AG09309 (cell line): ENCODE results near the gene AVP.

Source experiments
- DNase-seq: peaks from one replicate; pipeline ENCODE4 v3.0.0-alpha.2; 2010; ENCODE audit warnings: low read depth
- H3K4me3 ChIP-seq: 2 replicates; pipeline ENCODE4 v1.5.1; 2011; ENCODE audit warnings: mild to moderate bottlenecking, low read depth, low read length, moderate library complexity; ENCODE audit not compliant: control insufficient read depth
- CTCF ChIP-seq: IDR thresholded peaks from 2 replicates; pipeline ENCODE4 v1.5.1; 2011; ENCODE audit warnings: mild to moderate bottlenecking, low read depth, low read length, inconsistent platforms; ENCODE audit not compliant: insufficient read depth, control insufficient read depth; ENCODE audit errors: missing control alignments

The AVP gene

GRCh38 chr20:3102575-3103368 is 18.2 kb upstream of the AVP start:
- no peak for DNase-seq
- H3K4me3 ChIP-seq: no peak overlapping the region
- no peak for TF ChIP-seq CTCF

- DNase-seq: no peak
- TF ChIP-seq CTCF: no peak
- H3K4me3 ChIP-seq: no peak overlapping the region
These were observed 17.4 kb upstream of the AVP start for GRCh38 chr20:3101737-3102574.

GRCh38 chr20:3101251-3101650 is 16.7 kb upstream of the AVP start:
- H3K4me3 ChIP-seq: no peak overlapping the region
- DNase-seq: no peak
- no peak for TF ChIP-seq CTCF

GRCh38 chr20:3100480-3100879 is 16.0 kb upstream of the AVP start:
- no peak for TF ChIP-seq CTCF
- no peak for DNase-seq
- no peak overlapping the region for H3K4me3 ChIP-seq

GRCh38 chr20:3094848-3095629 is 10.5 kb upstream of the AVP start:
- TF ChIP-seq CTCF: no peak
- no peak overlapping the region for H3K4me3 ChIP-seq
- no peak for DNase-seq

- no peak overlapping the region for H3K4me3 ChIP-seq
- TF ChIP-seq CTCF: no peak
- no peak for DNase-seq
These were observed 9.4 kb upstream of the AVP start for GRCh38 chr20:3093861-3094361.
